Endodermal cell (in vitro differentiated cells): Measurements from ENCODE around the gene SYNE1. TPM values are rescaled to one million over a fixed set of nuclear protein-coding genes. Genes with fewer than 3 reads are reported as not detected.

Experiments
- DNase-seq: peaks from one replicate; pipeline ENCODE4 v3.0.0-alpha.2; 2017
- H3K27ac ChIP-seq: 2 replicates; pipeline ENCODE4 v1.5.1; 2013; ENCODE audit warnings: mild to moderate bottlenecking, low read depth, low read length, moderate library complexity
- H3K27me3 ChIP-seq: 2 replicates; pipeline ENCODE4 v1.6.1; 2013; ENCODE audit warnings: mild to moderate bottlenecking, low read length, moderate library complexity; ENCODE audit not compliant: insufficient read depth, control insufficient read depth, poor library complexity, severe bottlenecking
- H3K36me3 ChIP-seq: 2 replicates; pipeline ENCODE4 v1.7.0; 2013; ENCODE audit warnings: mild to moderate bottlenecking, low read length, moderate library complexity; ENCODE audit not compliant: control insufficient read depth, insufficient read depth
- H3K4me1 ChIP-seq: one replicate; pipeline ENCODE4 v1.7.0; 2013; ENCODE audit warnings: low read length; ENCODE audit not compliant: control insufficient read depth, insufficient read depth
- H3K4me3 ChIP-seq: 2 replicates; pipeline ENCODE4 v1.5.1; 2013; ENCODE audit warnings: mild to moderate bottlenecking, low read length, moderate library complexity
- H3K9ac ChIP-seq: 2 replicates; pipeline ENCODE4 v1.6.1; 2013; ENCODE audit warnings: mild to moderate bottlenecking, low read length, moderate library complexity; ENCODE audit not compliant: poor library complexity, severe bottlenecking; ENCODE audit errors: extremely low read depth
- H3K9me3 ChIP-seq: 2 replicates; pipeline ENCODE4 v1.6.1; 2013; ENCODE audit warnings: mild to moderate bottlenecking, low read length, moderate library complexity; ENCODE audit not compliant: control insufficient read depth
- H3K27ac Mint-ChIP-seq: 2 replicates; pipeline ENCODE4 v1.8.0; 2020; ENCODE audit warnings: mixed read lengths
- H3K27me3 Mint-ChIP-seq: 2 replicates; pipeline ENCODE4 v1.8.0; 2021; ENCODE audit warnings: mild to moderate bottlenecking, mixed read lengths; ENCODE audit not compliant: insufficient read depth
- H3K36me3 Mint-ChIP-seq: 2 replicates; pipeline ENCODE4 v1.8.0; 2020; ENCODE audit warnings: low read depth, mixed read lengths
- H3K4me1 Mint-ChIP-seq: 2 replicates; pipeline ENCODE4 v1.8.0; 2020; ENCODE audit warnings: mixed read lengths
- H3K4me3 Mint-ChIP-seq: 2 replicates; pipeline ENCODE4 v1.8.0; 2020; ENCODE audit warnings: mild to moderate bottlenecking, moderate library complexity, mixed read lengths
- H3K9me3 Mint-ChIP-seq: 2 replicates; pipeline ENCODE4 v1.8.0; 2020; ENCODE audit warnings: mild to moderate bottlenecking, mixed read lengths
- WGBS, 2 experiments: methylation state at CpG; one replicate each; pipeline versions ENCODE4 v1.1.5 to v1.1.7; 2013; ENCODE audit warnings: missing lambda C conversion rate in 2 of 2, mixed read lengths in 1 of 2; ENCODE audit not compliant: insufficient coverage in 1 of 2, insufficient read length in 1 of 2; 5-methylcytosine and 5-hydroxymethylcytosine counted together
- total RNA-seq, 2 donors: library from RNA; stranded (reverse); fragmentation: NEBNext Ultra II Directional in 1 of 2; extraction: Animal tissue kit (Norgen Biotek cat#: 25700) in 1 of 2; gene quantifications; 2 replicates in 1 of 2; 3 replicates in 1 of 2; pipeline ENCODE4 v1.2.1, GENCODE V29; 2021
- TF ChIP-seq, protein P1 (sequence below): fragments of 200-600 bp; sonication (generic); conservative IDR thresholded peaks from 2 replicates; pipeline ENCODE4 v1.5.0; 2021; ENCODE audit warnings: antibody characterized with exemption, mild to moderate bottlenecking

Gene SYNE1
- total RNA-seq, 2 donors from 2014 or later = 7.9 to 9.5 TPM

DNA sequence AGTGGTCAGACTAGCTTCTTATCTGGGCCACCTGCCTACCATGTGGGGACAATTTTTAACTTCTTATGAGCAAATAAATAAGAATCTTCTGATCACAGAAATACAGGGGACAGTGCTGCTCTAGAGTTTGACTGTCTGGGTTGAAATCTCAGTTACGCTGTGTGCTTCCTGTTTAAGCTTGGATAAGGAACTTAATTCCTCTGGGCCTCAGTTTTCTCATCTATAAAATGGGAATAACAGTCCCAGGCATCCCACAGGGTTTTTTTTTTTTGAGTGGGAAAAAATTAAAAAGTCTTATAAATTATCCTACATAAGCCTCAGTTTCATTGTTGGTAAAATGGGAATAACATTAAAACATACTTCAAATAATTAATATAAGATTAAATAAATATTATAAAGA is 488.8 kb downstream of the SYNE1 start:
- H3K4me3 ChIP-seq = no peak overlapping the region
- Mint-ChIP-seq H3K36me3 (no peaks in the 10 kb centered on the region), H3K27me3 (no peaks in the 10 kb centered on the region), H3K9me3 (no peaks in the 10 kb centered on the region), H3K4me1 (no peaks in the 10 kb centered on the region), H3K4me3 (no peak overlapping the region), H3K27ac (no peak overlapping the region)
- H3K36me3 ChIP-seq = peaks cover 5% of the 10 kb centered on the region
- TF ChIP-seq, protein P1, sequence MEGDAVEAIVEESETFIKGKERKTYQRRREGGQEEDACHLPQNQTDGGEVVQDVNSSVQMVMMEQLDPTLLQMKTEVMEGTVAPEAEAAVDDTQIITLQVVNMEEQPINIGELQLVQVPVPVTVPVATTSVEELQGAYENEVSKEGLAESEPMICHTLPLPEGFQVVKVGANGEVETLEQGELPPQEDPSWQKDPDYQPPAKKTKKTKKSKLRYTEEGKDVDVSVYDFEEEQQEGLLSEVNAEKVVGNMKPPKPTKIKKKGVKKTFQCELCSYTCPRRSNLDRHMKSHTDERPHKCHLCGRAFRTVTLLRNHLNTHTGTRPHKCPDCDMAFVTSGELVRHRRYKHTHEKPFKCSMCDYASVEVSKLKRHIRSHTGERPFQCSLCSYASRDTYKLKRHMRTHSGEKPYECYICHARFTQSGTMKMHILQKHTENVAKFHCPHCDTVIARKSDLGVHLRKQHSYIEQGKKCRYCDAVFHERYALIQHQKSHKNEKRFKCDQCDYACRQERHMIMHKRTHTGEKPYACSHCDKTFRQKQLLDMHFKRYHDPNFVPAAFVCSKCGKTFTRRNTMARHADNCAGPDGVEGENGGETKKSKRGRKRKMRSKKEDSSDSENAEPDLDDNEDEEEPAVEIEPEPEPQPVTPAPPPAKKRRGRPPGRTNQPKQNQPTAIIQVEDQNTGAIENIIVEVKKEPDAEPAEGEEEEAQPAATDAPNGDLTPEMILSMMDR = no peak
- no peak overlapping the region for H3K27ac ChIP-seq
- no peaks in the 10 kb centered on the region for H3K9me3 ChIP-seq
- no peaks in the 10 kb centered on the region for H3K4me1 ChIP-seq
- no peak overlapping the region for H3K9ac ChIP-seq
- no peaks in the 10 kb centered on the region for H3K27me3 ChIP-seq
- 100% methylated on average over 1 of the region's 1 CpG; no CpG with 5 or more reads in 1 of the 2 experiments for WGBS, 2 experiments
- no peak for DNase-seq

DNA sequence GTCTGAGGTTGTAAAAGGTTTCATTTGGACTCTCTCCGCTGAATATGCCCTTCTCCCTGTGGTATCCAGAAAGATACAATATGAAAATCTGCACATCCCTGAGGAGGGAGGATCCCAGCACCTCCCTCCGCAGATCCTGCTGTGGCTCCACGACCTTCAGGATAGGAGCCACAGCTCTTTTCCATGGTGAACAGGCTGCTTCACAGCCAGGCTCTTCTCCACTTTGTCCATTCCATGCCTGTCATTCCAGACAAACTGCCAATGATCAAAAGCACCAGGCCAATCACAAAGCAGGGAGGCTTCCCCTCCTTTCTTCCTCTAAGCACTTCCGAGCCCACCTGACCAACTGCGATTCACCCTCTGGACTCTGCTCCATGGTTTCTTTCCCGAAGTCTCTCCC is 489.9 kb downstream of the SYNE1 start:
- H3K9me3 Mint-ChIP-seq = no peaks in the 10 kb centered on the region
- H3K9me3 ChIP-seq = no peaks in the 10 kb centered on the region
- H3K27ac Mint-ChIP-seq = no peak overlapping the region
- WGBS, 2 experiments = 87 to 94% methylated on average over 6 of the region's 6 CpGs
- no peaks in the 10 kb centered on the region for H3K4me1 ChIP-seq
- H3K27me3 Mint-ChIP-seq = no peaks in the 10 kb centered on the region
- H3K36me3 ChIP-seq = peaks cover 5% of the 10 kb centered on the region
- TF ChIP-seq, protein P1 = no peak
- H3K4me1 Mint-ChIP-seq = no peaks in the 10 kb centered on the region
- H3K36me3 Mint-ChIP-seq = no peaks in the 10 kb centered on the region
- DNase-seq = no peak
- H3K9ac ChIP-seq = no peak overlapping the region
- H3K4me3 ChIP-seq = no peak overlapping the region
- H3K27me3 ChIP-seq = no peaks in the 10 kb centered on the region
- no peak overlapping the region for H3K4me3 Mint-ChIP-seq
- H3K27ac ChIP-seq = no peak overlapping the region

DNA sequence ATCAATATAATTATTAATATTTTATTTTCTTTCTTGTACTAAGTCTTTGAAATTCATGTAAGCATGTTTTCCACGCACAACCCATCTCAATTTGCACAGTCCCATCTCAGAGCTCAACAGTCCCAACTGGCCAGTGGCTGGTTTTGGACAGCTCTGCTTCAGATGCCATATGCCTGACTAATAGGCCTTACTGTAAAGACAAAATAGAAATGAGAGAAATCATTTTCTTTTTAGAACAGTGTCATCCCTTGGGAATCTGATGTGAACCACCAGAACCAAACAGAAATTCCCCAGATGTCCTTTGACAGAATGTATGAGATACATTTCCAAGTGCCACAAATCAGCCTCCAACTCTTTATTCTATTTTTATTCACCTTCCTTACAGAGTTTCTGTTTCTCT is 490.8 kb downstream of the SYNE1 start:
- Histone ChIP-seq H3K9me3 (no peaks in the 10 kb centered on the region), H3K36me3 (peaks cover 2% of the 10 kb centered on the region), H3K27ac (no peak overlapping the region), H3K9ac (no peak overlapping the region), H3K4me3 (no peak overlapping the region), H3K27me3 (no peaks in the 10 kb centered on the region), H3K4me1 (no peaks in the 10 kb centered on the region)
- no peaks in the 10 kb centered on the region for H3K9me3 Mint-ChIP-seq
- no peak for DNase-seq
- no peak overlapping the region for H3K4me3 Mint-ChIP-seq
- no peaks in the 10 kb centered on the region for H3K36me3 Mint-ChIP-seq
- TF ChIP-seq, protein P1 = no peak
- WGBS, 2 experiments = 100% methylated on average over 1 of the region's 1 CpG
- no peaks in the 10 kb centered on the region for H3K27me3 Mint-ChIP-seq
- H3K4me1 Mint-ChIP-seq = no peaks in the 10 kb centered on the region
- H3K27ac Mint-ChIP-seq = no peak overlapping the region
